RCC 7860 (cell line): ENCODE measurements around the gene HTRA3.

Experiments
- DNase-seq: peaks from one replicate; pipeline ENCODE4 v3.0.0-alpha.2; 2015; ENCODE audit warnings: low spot score
- FAIRE-seq: peaks from 2 replicates; lab custom pipeline; 2012; peaks lifted over from hg19 to GRCh38; lab: Jason Lieb, UNC

The HTRA3 gene

DNA sequence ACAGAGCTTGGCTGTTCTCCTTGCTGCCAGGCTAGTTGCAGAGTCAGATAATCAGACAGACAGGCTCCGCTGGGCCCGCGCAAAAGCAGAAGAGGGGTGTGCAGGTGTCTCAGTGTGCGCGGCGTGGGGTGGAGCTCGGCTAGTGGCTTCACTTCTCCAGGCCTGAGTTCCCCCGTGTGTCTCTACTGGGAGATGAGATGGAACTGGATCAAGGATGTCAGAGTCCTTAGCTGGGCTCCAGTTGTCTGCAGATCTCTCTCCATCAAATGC is 21.1 kb downstream of the HTRA3 start:
- FAIRE-seq = no peak
- DNase-seq = no peak

DNA sequence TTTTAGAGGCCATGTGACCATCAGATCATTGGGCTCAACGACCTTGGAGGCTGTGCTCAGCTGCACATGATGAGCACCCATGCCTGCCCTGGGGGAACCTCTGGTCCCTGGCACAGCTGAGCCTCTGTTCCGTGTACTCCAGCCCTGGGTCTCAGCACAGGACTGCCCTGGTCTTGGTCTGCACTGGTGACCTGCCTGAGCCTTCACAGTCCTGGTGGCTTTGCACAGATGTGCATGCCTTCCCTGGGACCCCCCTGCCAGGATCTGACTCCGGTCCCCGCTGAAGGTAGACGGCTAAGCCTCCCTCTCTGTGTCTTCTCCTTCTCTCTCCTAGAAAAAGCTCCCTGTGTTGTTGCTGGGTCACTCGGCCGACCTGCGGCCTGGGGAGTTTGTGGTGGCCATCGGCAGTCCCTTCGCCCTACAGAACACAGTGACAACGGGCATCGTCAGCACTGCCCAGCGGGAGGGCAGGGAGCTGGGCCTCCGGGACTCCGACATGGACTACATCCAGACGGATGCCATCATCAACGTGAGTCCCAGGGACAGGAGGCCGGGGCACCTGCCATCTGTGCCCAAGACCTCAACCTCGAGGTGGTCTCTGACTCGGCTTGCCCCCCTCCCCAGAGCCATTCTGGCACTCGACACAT is 21.6 kb downstream of the HTRA3 start:
- no peak for FAIRE-seq
- no peak for DNase-seq

DNA sequence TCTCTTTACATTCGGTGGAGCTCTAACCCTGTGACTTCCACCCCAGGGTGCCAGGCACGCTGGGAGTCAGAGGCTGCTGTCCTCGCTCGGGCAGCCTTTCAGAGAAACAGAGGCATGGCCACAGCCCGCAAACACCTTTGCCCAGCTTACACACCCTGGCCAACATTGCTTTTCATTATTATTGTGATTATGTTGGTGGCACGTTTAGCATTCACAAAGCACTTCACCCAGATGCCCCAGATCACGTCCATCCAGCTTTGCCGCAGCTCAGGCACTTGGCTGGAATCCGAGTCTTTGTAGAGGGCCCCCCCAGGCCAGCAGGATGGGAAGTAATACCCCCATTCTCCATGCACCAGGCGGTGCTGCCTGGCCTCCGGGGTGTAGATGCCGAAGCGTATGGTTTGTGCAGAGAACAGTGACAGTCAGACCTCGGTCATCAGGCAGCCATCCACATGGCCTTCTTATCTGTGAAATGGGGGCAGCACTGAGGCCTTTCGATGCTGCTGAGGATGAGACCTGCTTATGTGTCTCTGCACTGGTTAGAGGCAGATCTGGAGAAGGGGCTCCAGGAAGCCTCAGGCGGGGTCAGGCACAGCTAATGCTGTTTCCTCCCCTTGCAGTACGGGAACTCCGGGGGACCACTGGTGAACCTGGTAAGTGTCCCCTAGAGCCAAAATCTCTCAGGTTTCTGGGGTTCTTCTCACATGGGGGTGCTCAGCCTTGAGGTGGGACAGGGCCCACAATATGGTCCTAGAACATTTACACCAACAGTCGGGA is 22.3 kb downstream of the HTRA3 start:
- DNase-seq (no peak), FAIRE-seq (no peak)

DNA sequence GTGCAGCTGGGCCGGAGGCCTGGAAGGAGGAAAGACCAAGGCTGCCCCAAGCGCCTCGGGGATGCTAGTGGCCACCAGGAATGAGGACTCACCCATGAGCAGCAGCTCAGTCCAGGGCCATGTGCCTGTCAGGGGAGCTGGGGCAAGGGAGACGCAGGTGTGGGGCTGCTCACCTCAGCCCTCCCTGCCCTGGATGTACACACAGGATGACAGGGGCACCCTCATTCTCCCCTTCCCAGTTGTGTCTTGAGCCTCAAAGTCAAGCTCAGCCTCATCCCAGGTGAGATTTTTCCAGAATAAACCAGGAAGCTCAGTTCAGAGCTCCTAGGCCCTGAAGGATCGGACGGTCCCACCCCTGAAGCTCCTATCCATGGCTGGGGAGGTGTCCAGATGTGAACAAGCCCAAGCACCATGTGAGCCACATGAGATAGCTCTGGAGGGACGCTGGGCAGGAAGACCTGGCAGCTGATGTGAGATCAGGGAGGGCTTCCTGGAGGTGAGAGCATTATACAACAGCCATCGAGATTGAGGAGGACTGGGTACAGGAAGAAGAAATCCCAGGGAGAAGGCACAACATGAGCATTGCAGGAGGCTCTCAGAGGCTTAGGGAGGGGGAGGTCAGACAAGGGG is 23.0 kb downstream of the HTRA3 start:
- FAIRE-seq (no peak), DNase-seq (no peak)

DNA sequence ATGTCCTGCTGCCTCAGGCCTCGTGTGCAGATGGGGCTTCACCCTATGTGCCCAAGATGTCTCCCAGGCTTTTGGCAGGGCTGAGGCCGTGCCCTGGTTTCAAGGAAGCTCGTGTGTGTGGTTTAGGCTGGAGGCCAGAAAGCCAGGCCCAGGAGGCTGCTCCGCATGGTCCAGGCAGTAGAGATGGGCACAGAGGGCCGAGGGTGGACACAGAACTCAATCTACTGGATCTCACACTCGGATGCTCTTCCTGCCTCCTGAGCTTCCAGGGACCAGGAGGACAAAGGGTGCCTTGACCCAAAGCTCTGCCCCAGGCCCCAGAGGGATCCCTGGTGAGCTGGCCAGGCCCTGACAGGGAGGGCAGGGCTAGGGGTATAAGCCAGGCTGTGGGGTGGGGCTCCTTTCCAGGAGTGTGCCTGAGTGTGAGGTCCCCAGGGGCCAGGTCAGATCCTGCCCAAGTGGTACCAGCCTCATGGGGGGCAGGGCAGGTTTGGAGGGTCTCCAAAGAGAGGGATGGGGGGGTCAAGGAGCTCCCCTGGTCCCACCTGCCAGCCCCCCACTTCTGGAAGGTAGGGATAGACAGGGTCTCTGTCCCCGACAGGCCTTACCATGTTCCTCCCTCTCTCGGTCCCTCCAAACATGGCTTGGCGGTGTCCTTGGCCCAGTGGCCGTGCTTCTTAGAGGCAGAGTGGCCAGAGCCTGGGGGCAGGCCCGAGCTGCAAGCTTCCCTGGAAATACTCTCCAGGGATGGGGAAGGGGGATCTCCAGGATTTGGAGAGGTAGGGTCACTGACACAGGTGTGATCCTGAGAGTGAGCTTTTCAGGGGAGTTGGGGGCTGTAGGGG is 23.8 kb downstream of the HTRA3 start:
- DNase-seq = no peak
- FAIRE-seq = no peak

DNA sequence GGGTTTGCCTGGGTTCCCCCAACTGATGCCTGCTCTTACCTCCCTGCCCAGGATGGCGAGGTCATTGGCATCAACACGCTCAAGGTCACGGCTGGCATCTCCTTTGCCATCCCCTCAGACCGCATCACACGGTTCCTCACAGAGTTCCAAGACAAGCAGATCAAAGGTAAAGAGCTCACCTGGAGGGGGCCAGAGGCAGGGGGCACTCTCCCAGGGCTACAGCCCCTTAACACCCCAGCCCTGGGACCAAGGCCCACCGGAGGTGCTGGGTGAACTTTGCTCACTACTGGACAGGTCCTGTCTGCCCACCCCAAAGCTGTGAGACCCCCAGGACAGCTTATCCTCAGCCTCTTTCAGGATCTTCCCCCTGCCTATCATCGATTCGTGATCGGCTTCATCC is 24.5 kb downstream of the HTRA3 start:
- no peak for FAIRE-seq

DNA sequence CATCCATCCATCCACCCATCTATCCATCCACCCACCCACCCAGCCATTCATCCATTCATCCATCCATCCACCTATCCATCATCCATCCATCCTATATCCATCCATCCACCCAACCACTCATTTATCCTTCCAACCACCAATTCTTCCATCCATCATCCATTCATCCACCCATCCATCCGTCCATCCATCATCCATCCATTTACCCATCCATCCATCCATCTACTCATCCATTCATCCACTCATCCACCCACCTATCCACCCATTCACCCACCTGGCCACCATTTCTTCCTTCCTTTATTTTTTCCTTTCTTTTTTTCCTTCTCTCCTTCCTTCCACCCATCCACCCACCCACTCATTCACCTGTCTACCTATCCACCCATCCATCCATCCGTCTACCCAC is 25.2 kb downstream of the HTRA3 start:
- FAIRE-seq = no peak

More for the DNA sequence above, 24.5 kb downstream of the HTRA3 start:
- DNase-seq = no peak

DNA sequence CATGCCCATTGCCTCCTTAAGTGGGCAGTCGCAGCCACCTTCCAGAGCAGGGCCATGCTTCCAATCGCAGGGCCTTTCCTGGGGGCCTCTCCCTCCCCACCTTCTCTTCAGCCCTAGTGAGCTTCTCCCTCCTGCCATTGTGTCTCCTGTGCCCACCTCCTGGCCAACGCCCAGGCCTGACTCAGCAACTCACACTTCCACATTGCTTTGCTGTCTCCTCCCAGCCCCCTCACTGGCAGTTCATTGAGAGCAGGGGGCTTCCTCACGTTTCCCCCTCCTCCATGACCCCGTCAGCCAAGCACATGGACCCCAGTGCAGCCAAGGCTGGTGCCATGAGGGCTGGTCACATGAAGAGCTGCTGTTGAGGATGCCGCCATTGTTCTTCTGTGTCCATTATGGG is 25.9 kb downstream of the HTRA3 start:
- FAIRE-seq (no peak), DNase-seq (no peak)

More for the DNA sequence above, 25.2 kb downstream of the HTRA3 start:
- no peak for DNase-seq

DNA sequence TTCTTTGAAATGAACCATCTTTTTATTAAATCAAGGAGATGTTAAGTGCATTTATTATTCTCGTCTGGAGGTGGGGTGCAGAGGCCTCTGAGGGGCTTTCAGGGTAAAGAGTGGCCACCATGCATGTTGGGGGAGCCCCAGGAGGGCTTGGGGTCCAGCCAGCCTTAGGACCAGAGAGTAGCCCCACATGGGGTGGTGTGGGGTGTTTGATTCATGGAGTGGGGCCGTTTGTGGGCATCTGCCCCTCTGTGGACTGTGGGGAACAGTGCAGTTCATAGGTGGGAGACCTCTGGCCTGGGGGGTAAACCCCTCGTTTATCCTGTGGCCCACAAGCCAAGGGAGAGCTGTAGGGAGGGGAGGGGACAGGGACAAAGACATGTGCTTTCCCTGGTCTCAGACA is 26.9 kb downstream of the HTRA3 start:
- DNase-seq (no peak), FAIRE-seq (no peak)

DNA sequence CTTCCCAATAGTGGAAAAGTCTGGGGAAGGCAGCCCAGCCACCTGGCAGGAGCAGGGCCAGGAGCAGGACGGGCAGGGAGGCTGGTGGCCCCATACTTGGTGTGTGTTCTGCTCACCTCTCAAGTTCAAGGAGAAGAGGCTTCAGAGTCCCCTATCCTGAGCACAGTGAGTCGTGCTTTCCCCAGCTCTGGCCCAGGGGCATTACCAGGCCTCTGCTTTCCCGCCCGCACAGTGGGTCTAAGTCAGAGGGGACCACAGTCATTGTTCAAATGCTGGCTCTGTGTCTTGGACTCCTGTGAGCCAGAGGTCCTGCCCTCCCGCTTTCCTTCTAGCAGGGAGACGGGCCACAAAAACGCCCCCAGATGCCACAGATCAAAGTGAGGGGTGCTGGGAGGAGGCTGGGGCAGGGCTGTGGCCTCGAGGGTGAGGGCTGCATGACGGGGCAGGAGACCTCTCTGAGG is 27.6 kb downstream of the HTRA3 start:
- FAIRE-seq (no peak), DNase-seq (no peak)

DNA sequence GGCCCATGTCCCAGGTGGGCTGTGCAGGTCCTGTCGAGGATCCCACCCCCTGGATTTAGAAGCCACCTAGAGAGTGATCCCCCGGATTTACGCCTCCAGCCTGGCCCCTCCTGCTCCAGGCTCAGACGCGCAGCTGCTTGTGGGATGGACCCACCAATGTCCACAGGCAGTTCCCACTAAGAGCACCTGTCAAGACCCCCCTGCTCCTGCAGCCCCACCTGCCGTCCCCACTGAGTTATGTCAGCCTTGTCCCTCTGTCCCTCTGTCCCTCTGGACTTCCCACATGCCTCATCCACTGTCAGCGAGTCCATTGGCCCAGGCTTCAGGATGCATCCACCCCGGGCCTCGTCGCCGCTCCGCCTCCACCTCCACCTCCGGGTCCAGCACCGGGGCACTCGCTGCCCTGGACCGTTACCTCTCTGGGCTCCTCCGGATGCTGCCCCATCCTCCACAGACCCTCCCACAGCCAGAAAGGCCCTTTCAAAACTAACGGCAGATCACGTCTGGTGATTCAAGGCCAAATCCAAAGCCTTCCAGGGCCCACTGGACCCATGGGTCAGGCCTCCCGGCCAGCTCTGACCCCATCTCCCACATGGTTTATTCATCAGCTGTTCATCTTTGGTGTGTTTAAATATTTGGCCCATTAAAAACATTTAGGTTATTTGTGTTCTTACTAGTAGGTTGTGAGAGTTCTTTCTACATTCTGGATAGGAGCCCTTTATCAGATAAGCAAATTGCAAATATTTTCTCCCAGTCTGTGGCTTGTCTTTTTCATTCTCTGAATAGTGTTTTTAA is 28.3 kb downstream of the HTRA3 start:
- DNase-seq = no peak
- FAIRE-seq = no peak

DNA sequence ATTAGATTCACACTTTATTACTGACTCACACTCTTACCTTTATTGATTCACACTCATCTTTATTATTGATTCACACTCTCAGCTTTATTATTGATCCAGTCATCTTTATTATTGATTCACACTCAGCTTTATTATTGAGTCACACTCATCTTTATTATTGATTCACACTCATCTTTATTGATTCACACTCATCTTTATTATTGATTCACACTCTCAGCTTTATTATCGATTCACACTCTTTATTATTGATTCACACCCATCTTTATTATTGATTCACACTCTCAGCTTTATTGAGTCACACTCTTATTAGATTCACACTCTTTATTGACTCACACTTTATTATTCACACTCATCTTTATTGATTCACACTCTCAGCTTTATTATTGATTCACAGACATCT is 31.3 kb downstream of the HTRA3 start:
- FAIRE-seq = no peak
- DNase-seq = no peak

DNA sequence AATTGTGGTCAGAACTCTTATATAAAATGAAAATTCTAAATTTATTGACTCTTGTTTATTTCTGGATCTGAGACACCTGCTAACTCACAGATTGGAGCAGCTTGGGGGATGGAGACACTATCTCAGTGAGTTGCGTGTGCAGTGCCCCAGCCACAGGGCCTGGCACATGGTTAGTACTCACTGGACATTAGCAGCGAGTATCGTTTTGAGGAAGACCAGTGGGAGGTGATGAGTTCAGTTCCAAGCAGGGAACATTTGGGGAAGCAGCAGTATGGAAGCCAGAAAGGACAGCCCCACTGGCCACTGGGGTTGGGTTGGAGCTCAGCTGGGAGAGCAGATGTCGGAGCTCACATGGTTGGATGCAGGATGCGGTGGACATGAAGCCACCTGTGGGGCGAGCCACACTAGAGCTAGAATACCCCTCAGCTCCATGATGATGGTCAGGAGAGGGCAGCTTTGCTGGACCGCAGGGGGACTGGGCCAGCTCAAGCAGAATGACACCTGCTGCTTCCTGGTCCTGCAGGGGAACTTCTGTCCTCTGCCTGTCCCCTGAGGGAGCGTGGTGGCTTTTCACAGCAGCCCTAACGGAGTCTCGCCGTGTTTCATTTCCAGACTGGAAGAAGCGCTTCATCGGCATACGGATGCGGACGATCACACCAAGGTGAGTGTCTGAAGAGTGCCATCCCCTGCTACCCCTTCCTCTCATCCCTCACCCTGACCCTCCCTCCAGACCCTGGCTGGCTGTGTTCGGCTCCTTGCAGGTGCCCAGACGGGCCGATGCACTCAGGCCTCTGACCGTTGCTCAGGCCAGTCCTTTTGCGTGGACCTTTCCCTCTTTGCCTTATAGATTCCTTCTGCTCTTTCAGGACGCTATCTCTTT is 32.5 kb downstream of the HTRA3 start:
- DNase-seq = no peak
- no peak for FAIRE-seq

DNA sequence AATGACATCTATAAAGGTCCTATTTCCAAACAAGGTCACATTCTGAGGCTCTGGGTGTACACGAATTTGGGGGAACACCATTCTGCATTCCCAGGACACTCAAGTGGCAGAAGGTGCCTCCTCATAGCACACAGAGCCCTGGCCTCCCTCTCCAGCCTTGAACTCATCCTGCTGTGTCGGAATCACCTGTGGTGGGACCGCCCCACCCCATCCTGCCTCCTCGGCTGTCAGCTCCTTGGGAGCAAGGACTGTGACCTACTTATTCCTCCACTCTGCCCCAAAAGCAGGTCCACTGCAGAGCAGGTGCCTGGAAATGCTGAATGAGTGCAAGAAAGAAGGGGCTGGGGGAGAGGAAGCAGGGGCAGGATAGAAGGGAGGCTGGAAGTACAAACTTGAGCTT is 33.5 kb downstream of the HTRA3 start:
- FAIRE-seq (no peak), DNase-seq (no peak)

DNA sequence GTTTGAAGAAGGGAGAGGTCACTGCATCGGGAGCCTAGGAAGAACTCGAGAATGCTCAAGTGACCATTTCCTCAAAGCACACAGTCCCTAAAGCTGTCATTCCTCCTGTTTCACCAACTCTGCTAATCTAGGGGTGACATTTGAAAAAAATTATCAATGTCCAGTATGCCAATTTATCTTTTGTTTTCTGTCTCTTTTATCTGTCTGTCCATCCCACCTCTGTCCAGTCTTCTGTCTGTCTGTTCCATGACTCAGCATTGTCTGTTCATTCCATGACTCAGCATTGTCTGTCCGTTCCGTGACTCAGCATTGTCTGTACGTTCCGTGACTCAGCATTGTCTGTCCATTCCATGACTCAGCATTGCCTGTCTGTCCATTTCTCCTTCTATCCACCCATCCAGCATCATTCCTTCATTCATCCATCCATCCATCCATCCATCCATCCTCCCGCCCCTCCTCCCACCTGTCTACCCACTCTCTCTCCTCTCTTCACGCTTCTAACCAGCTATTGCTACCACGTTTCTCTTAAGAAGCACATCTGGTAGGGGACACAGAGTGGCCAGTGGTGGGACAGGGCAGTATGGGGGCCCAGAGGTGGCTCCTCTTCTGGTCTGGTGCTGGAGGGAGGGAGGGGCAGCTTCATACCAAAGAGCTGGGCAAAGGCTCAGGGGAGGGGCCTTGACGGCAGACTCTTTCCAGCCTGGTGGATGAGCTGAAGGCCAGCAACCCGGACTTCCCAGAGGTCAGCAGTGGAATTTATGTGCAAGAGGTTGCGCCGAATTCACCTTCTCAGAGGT is 34.1 kb downstream of the HTRA3 start:
- FAIRE-seq (peak; percentile 92), DNase-seq (peak; percentile 92)

DNA sequence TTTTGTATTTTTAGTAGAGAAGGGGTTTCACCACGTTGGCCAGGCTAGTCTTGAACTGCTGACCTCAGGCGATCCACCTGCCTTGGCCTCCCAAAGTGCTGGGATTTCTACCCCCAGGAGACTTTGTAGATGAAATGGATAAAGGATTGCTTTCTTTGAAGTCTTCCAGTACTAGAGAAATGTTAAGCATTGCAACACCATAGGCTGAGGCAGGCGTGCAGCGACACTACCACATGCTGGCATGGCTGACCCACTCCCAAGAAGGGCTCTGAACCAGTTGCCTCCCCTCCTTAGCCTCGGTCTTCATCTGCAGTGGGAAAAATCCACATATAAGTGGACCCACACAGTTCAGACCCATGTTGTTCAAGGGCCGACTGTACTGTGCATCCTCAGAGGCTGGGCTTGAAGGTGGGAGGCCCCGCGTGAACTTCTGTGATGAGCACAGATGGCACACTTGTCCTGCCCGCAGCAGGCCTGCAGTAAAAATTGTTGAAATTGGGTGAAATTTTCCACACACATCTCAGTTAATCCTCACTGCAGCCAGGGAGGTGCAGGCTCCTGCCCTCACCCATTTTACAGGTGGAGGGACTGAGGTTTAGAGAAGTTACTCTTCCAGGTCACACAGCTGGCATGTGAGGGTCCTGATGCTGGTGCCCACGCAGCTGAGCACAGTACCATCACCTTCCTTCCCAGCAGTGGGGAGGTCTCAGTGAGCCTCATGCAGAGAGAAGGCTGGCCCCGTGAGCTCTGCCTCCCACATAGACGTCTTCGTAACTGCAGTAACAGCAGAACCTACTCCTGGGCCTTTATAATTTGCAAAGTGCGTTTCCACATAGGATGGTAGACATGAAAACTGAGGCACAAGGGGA is 35.5 kb downstream of the HTRA3 start:
- no peak for FAIRE-seq

DNA sequence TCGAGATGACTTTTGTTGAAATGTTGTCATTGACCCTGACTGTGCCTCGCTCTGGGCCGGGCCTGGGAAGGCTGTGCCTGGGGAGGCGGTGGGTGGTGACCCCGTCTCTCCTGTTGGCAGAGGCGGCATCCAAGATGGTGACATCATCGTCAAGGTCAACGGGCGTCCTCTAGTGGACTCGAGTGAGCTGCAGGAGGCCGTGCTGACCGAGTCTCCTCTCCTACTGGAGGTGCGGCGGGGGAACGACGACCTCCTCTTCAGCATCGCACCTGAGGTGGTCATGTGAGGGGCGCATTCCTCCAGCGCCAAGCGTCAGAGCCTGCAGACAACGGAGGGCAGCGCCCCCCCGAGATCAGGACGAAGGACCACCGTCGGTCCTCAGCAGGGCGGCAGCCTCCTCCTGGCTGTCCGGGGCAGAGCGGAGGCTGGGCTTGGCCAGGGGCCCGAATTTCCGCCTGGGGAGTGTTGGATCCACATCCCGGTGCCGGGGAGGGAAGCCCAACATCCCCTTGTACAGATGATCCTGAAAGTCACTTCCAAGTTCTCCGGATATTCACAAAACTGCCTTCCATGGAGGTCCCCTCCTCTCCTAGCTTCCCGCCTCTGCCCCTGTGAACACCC is 36.4 kb downstream of the HTRA3 start:
- FAIRE-seq (no peak), DNase-seq (no peak)

More for the DNA sequence above, 35.5 kb downstream of the HTRA3 start:
- no peak for DNase-seq
